Neuronal stem cell (in vitro differentiated cells): ENCODE results near the gene COX14.

Experiments used
- DNase-seq: peaks from one replicate; pipeline ENCODE4 v3.0.0-alpha.2; 2013; ENCODE audit warnings: low spot score
- H2AFZ ChIP-seq: one replicate; pipeline ENCODE4 v1.6.1; 2013; ENCODE audit warnings: mild to moderate bottlenecking, low read length, inconsistent platforms
- H2AK5ac ChIP-seq: 2 replicates; pipeline ENCODE4 v1.6.1; 2013; ENCODE audit warnings: low read depth, mild to moderate bottlenecking, inconsistent platforms, low read length, moderate library complexity, mixed read lengths
- H2BK120ac ChIP-seq: 2 replicates; pipeline ENCODE4 v1.6.1; 2013; ENCODE audit warnings: low read depth, mild to moderate bottlenecking, inconsistent platforms, low read length, moderate library complexity, mixed read lengths
- H2BK12ac ChIP-seq: one replicate; pipeline ENCODE4 v1.6.1; 2013; ENCODE audit warnings: low read length, inconsistent platforms
- H2BK15ac ChIP-seq: 2 replicates; pipeline ENCODE4 v1.6.1; 2013; ENCODE audit warnings: mild to moderate bottlenecking, low read length, inconsistent platforms, mixed read lengths
- H2BK5ac ChIP-seq: one replicate; pipeline ENCODE4 v1.6.1; 2013; ENCODE audit warnings: inconsistent platforms, mild to moderate bottlenecking, low read length, moderate library complexity
- H3K14ac ChIP-seq: one replicate; pipeline ENCODE4 v1.6.1; 2013; ENCODE audit warnings: low read length, inconsistent platforms
- H3K18ac ChIP-seq: 2 replicates; pipeline ENCODE4 v1.6.1; 2013; ENCODE audit warnings: low read length, inconsistent platforms
- H3K23ac ChIP-seq: 2 replicates; pipeline ENCODE4 v1.6.1; 2013; ENCODE audit warnings: low read depth, mild to moderate bottlenecking, mixed read lengths, low read length, inconsistent platforms; ENCODE audit not compliant: poor library complexity
- H3K27ac ChIP-seq: replicated peaks from 3 replicates; pipeline ENCODE4 v1.5.1; 2013; ENCODE audit warnings: low read length, inconsistent platforms
- H3K27me3 ChIP-seq, 3 experiments: 2 replicates each; pipeline ENCODE4 v1.6.1; 2013; ENCODE audit warnings: low read length in 3 of 3, mild to moderate bottlenecking in 2 of 3, inconsistent platforms in 1 of 3, low read depth in 1 of 3, mixed read lengths in 1 of 3, moderate library complexity in 1 of 3; ENCODE audit not compliant: control insufficient read depth in 3 of 3, insufficient read depth in 3 of 3
- H3K36me3 ChIP-seq, 2 donors: replicated peaks in 1 of 2; 2 replicates each; pipeline ENCODE4 v1.6.1; 2013; ENCODE audit warnings: low read length in 2 of 2; ENCODE audit not compliant: control insufficient read depth in 2 of 2, insufficient read depth in 2 of 2
- H3K4ac ChIP-seq: 2 replicates; pipeline ENCODE4 v1.6.1; 2013; ENCODE audit warnings: inconsistent platforms, mild to moderate bottlenecking, low read length, moderate library complexity
- H3K4me1 ChIP-seq, 2 donors: 1 replicate in 1 of 2; 2 replicates in 1 of 2; pipeline ENCODE4 v1.6.1; 2013; ENCODE audit warnings: low read length in 2 of 2, low read depth in 1 of 2; ENCODE audit not compliant: control insufficient read depth in 2 of 2, insufficient read depth in 1 of 2
- H3K4me2 ChIP-seq: one replicate; pipeline ENCODE4 v1.6.1; 2013; ENCODE audit warnings: mild to moderate bottlenecking, low read length, inconsistent platforms; ENCODE audit not compliant: insufficient read depth, poor library complexity, severe bottlenecking
- H3K4me3 ChIP-seq, 2 donors: 2 replicates each; pipeline ENCODE4 v1.5.1; 2013; ENCODE audit warnings: low read length in 2 of 2, mild to moderate bottlenecking in 2 of 2, inconsistent platforms in 1 of 2, moderate library complexity in 1 of 2
- H3K79me1 ChIP-seq: one replicate; pipeline ENCODE4 v1.6.1; 2013; ENCODE audit warnings: low read depth, mild to moderate bottlenecking, inconsistent platforms, low read length, moderate library complexity
- H3K9ac ChIP-seq: one replicate; pipeline ENCODE4 v1.6.1; 2013; ENCODE audit warnings: mild to moderate bottlenecking, low read depth, low read length, inconsistent platforms; ENCODE audit not compliant: poor library complexity
- H3K9me3 ChIP-seq, 2 donors: replicated peaks in 1 of 2; 2 replicates each; pipeline versions ENCODE3 to v1.6.1; 2013; ENCODE audit warnings: low read length in 2 of 2, mild to moderate bottlenecking in 2 of 2, inconsistent platforms in 1 of 2, low read depth in 1 of 2, mixed read lengths in 1 of 2, moderate library complexity in 1 of 2; ENCODE audit not compliant: control insufficient read depth in 2 of 2, insufficient read depth in 1 of 2
- H4K8ac ChIP-seq: one replicate; pipeline ENCODE4 v1.6.1; 2013; ENCODE audit warnings: low read depth, mild to moderate bottlenecking, inconsistent platforms, low read length, moderate library complexity
- H4K91ac ChIP-seq: one replicate; pipeline ENCODE4 v1.6.1; 2013; ENCODE audit warnings: low read length, low read depth, mild to moderate bottlenecking, inconsistent platforms; ENCODE audit not compliant: poor library complexity
- whole genome bisulfite sequencing, 2 donors: extraction: QIAGEN DNeasy Blood & Tissue Kit; methylation state at CpG; one replicate each; pipeline ENCODE4 v1.1.7; 2013; ENCODE audit warnings: missing lambda C conversion rate in 2 of 2, mixed read lengths in 1 of 2; ENCODE audit not compliant: insufficient read length in 2 of 2, insufficient replicate concordance in 1 of 2; ENCODE audit errors: extremely low coverage in 2 of 2; 5-methylcytosine and 5-hydroxymethylcytosine counted together

COX14 gene

GRCh38 chr12:50167049-50167828 is 55.2 kb downstream of the COX14 start, which contains the start of gene CERS5:
Gene CERS5 (minus strand): TSS chr12:50167369. CDS start chr12:50167297, 72 bp downstream.
- H3K36me3 ChIP-seq, result peaks cover 0 to 11% of the 10 kb centered on the region in 2 donors
- H3K27me3 ChIP-seq, result no peaks in the 10 kb centered on the region
- H3K27ac ChIP-seq, result peak within 1 kb of the TSS; percentile 98
- no CpG with 5 or more reads among the region's 70 CpGs for WGBS, 2 donors
- H3K4me2 ChIP-seq, result peak within 1 kb of the TSS; percentile 58
- peak within 1 kb of the TSS; percentile 65 for H3K9ac ChIP-seq
- H3K23ac ChIP-seq, result peak within 1 kb of the TSS; percentile 57
- peak within 1 kb of the TSS; percentile 46 for H2BK12ac ChIP-seq
- no peak within 1 kb of the TSS for H4K8ac ChIP-seq
- peak within 1 kb of the TSS; percentile 77 for H2BK15ac ChIP-seq
- H2BK120ac ChIP-seq, result no peak within 1 kb of the TSS
- H3K18ac ChIP-seq, result peak within 1 kb of the TSS; percentile 98
- peak within 1 kb of the TSS; percentile 97 for H2BK5ac ChIP-seq
- peak within 1 kb of the TSS; percentile 99 for H2AFZ ChIP-seq
- H3K4ac ChIP-seq, result no peak within 1 kb of the TSS
- no peaks in the 10 kb centered on the region for H3K79me1 ChIP-seq
- H3K14ac ChIP-seq, result peak within 1 kb of the TSS; percentile 87
- no peaks in the 10 kb centered on the region for H3K4me1 ChIP-seq
- H4K91ac ChIP-seq, result no peak within 1 kb of the TSS
- H3K9me3 ChIP-seq, result peaks cover 0 to 15% of the 10 kb centered on the region in 2 donors
- peak within 1 kb of the TSS; percentile 86 to 95 for H3K4me3 ChIP-seq
- DNase-seq, result peak; percentile 98
- no peak within 1 kb of the TSS for H2AK5ac ChIP-seq
